ENCODE measurements around the gene MUC15. TPM values are rescaled to one million over a fixed set of nuclear protein-coding genes. Genes with fewer than 3 reads are reported as not detected.

Gene MUC15
- total and polyA plus RNA-seq, 2 of the 8 experiments (the other 6 are each of a cell fraction or from before 2014, with no cell fraction given), result not detected

- H3K79me1 ChIP-seq (ENCODE audit: low read depth, low read length), result no peaks in the 10 kb centered on the region
- H2BK5ac ChIP-seq (ENCODE audit: low read depth, low read length), result no peak overlapping the region
- no peak overlapping the region for H3K4me2 ChIP-seq (ENCODE audit: insufficient read depth in 1 of 2, low read depth in 2 of 2, low read length in 2 of 2)
- no peak overlapping the region for H3K14ac ChIP-seq (ENCODE audit: insufficient read length)
- no peak overlapping the region for H3K4me3 ChIP-seq (ENCODE audit: extremely low read depth in 1 of 4, insufficient read depth in 2 of 4, low read depth in 3 of 4, low read length in 4 of 4)
- H2BK15ac ChIP-seq (ENCODE audit: low read length), result no peak overlapping the region
- no peaks in the 10 kb centered on the region for H3K27me3 ChIP-seq (replicated peaks in 1 of 4; ENCODE audit: control insufficient read depth in 3 of 4, extremely low read depth in 1 of 4, insufficient read depth in 3 of 4, low read length in 3 of 4)
- no peaks in the 10 kb centered on the region; the same call in 1 of the 2 replicates for H3K23me2 ChIP-seq (ENCODE audit: low read depth, low read length)
- no peaks in the 10 kb centered on the region for H3K4me1 ChIP-seq (replicated peaks in 1 of 4; ENCODE audit: control insufficient read depth in 3 of 4, insufficient read depth in 4 of 4, low read length in 3 of 4)
- no peak overlapping the region for H3K56ac ChIP-seq (replicated peaks; ENCODE audit: insufficient read length, low read depth, low read length)
- no peak overlapping the region for H3K23ac ChIP-seq (ENCODE audit: insufficient read length)
- ChIA-PET POLR2A (ENCODE audit: partially characterized antibody) (no interaction called here), CTCF (ENCODE audit: partially characterized antibody) (interaction anchor here (1.2 kb wide), 1 partner anchor 322 kb away, joined by 5 read pairs; no protein-coding TSS in a partner anchor)
- H2BK120ac ChIP-seq (replicated peaks; ENCODE audit: low read depth, low read length), result no peak overlapping the region
- FAIRE-seq (no peak), DNase-seq (ENCODE audit: low read depth in 1 of 2, low spot score in 2 of 2) (no peak)
- H2BK12ac ChIP-seq (ENCODE audit: low read depth, low read length), result no peak overlapping the region
- TF ChIP-seq USF2 (IDR thresholded peaks at IDR 0.05; ENCODE audit: low read length), result no peak
- no peak overlapping the region for H4K8ac ChIP-seq (ENCODE audit: extremely low read depth, insufficient read depth, low read length)
- H3K9me3 ChIP-seq (ENCODE audit: insufficient read depth in 2 of 2, low read depth in 1 of 2, low read length in 1 of 2), result no peaks in the 10 kb centered on the region
- H3K4ac ChIP-seq (replicated peaks; ENCODE audit: insufficient read length, low read depth, low read length), result no peak overlapping the region
- no peak overlapping the region for H2AK5ac ChIP-seq (ENCODE audit: low read depth, low read length)
- H4K20me1 ChIP-seq (replicated peaks in 1 of 2; ENCODE audit: control insufficient read depth in 1 of 2, insufficient read depth in 2 of 2, low read length in 2 of 2), result no peaks in the 10 kb centered on the region
- H2BK20ac ChIP-seq (ENCODE audit: low read length), result no peak overlapping the region
- no peaks in the 10 kb centered on the region for H3K36me3 ChIP-seq (ENCODE audit: control insufficient read depth in 2 of 4, insufficient read depth in 4 of 4, low read length in 3 of 4)
- H3K27ac ChIP-seq (ENCODE audit: low read depth, low read length), result no peak overlapping the region
- no peak overlapping the region for H2AFZ ChIP-seq (ENCODE audit: low read length)
- no peak overlapping the region for H4K91ac ChIP-seq (replicated peaks; ENCODE audit: insufficient read length, low read length)
- H3K9ac ChIP-seq (replicated peaks in 1 of 4; ENCODE audit: extremely low read depth in 1 of 4, low read depth in 3 of 4, low read length in 3 of 4), result no peak overlapping the region
- WGBS, 2 experiments (ENCODE audit: extremely low coverage in 1 of 2, insufficient coverage in 1 of 2, insufficient read length in 1 of 2, insufficient replicate concordance in 2 of 2, low coverage in 1 of 2, low lambda C conversion rate in 2 of 2, missing lambda C conversion rate in 1 of 2), result 80% methylated on average over 1 of the region's 1 CpG; no CpG with 5 or more reads in 1 of the 2 experiments
- no peaks in the 10 kb centered on the region for H3K79me2 ChIP-seq (ENCODE audit: control insufficient read depth in 1 of 2, insufficient read depth in 2 of 2, low read length in 2 of 2)
- H3K18ac ChIP-seq (ENCODE audit: extremely low read depth, low read length), result no peak overlapping the region
- no peak overlapping the region for H4K5ac ChIP-seq (ENCODE audit: insufficient read length, low read depth, low read length)
These were observed 48.4 kb upstream of the MUC15 start for GRCh38 chr11:26620282-26621045.
